Trophoblast cell (in vitro differentiated cells and primary cell): ENCODE data around the gene PRR14. TPM values are rescaled to one million over a fixed set of nuclear protein-coding genes. Genes with fewer than 3 reads are reported as not detected.

Experiments
- DNase-seq, 2 donors: peaks; one replicate each; pipeline ENCODE4 v3.0.0-alpha.2; 2016
- H2AFZ ChIP-seq: 2 replicates; pipeline ENCODE4 v1.6.1; 2013; ENCODE audit warnings: low read length, moderate library complexity, mild to moderate bottlenecking; ENCODE audit not compliant: insufficient read depth, poor library complexity
- H2AK5ac ChIP-seq: 2 replicates; pipeline ENCODE4 v1.6.1; 2013; ENCODE audit warnings: mild to moderate bottlenecking, low read length
- H2BK120ac ChIP-seq: 2 replicates; pipeline ENCODE4 v1.6.1; 2013; ENCODE audit warnings: low read length, mild to moderate bottlenecking, moderate library complexity; ENCODE audit not compliant: insufficient read depth, poor library complexity
- H2BK12ac ChIP-seq: 2 replicates; pipeline ENCODE4 v1.6.1; 2013; ENCODE audit warnings: mild to moderate bottlenecking, low read length, moderate library complexity
- H2BK5ac ChIP-seq: 2 replicates; pipeline ENCODE4 v1.6.1; 2013; ENCODE audit warnings: low read length, low read depth, moderate library complexity, mild to moderate bottlenecking; ENCODE audit not compliant: poor library complexity
- H3K14ac ChIP-seq: 2 replicates; pipeline ENCODE4 v1.6.1; 2013; ENCODE audit warnings: mild to moderate bottlenecking, low read length
- H3K18ac ChIP-seq: 2 replicates; pipeline ENCODE4 v1.6.1; 2013; ENCODE audit warnings: mild to moderate bottlenecking, low read length
- H3K23ac ChIP-seq: 2 replicates; pipeline ENCODE4 v1.6.1; 2013; ENCODE audit warnings: low read length
- H3K27ac ChIP-seq: 2 replicates; pipeline ENCODE4 v1.5.1; 2013; ENCODE audit warnings: low read depth, mild to moderate bottlenecking, inconsistent platforms, low read length, moderate library complexity
- H3K27me3 ChIP-seq: 2 replicates; pipeline ENCODE4 v1.6.1; 2013; ENCODE audit warnings: inconsistent platforms, mild to moderate bottlenecking, low read length, moderate library complexity; ENCODE audit not compliant: insufficient read depth
- H3K36me3 ChIP-seq, 2 experiments: 1 replicate in 1 of 2; 2 replicates in 1 of 2; pipeline ENCODE4 v1.6.1; 2013; ENCODE audit warnings: low read length in 2 of 2, mild to moderate bottlenecking in 2 of 2, moderate library complexity in 1 of 2; ENCODE audit not compliant: insufficient read depth in 2 of 2, control insufficient read depth in 1 of 2
- H3K4ac ChIP-seq: 2 replicates; pipeline ENCODE4 v1.6.1; 2013; ENCODE audit warnings: low read depth, mild to moderate bottlenecking, low read length, moderate library complexity
- H3K4me1 ChIP-seq, 2 experiments: 1 replicate in 1 of 2; 2 replicates in 1 of 2; pipeline ENCODE4 v1.6.1; 2013; ENCODE audit warnings: low read length in 2 of 2, mild to moderate bottlenecking in 2 of 2, moderate library complexity in 1 of 2; ENCODE audit not compliant: insufficient read depth in 2 of 2, control insufficient read depth in 1 of 2
- H3K4me2 ChIP-seq: 2 replicates; pipeline ENCODE4 v1.6.1; 2013; ENCODE audit warnings: inconsistent platforms, mild to moderate bottlenecking, low read length, moderate library complexity
- H3K4me3 ChIP-seq: 2 replicates; pipeline ENCODE4 v1.5.1; 2013; ENCODE audit warnings: mild to moderate bottlenecking, low read depth, low read length, inconsistent platforms
- H3K79me1 ChIP-seq: one replicate; pipeline ENCODE4 v1.6.1; 2013; ENCODE audit warnings: low read length
- H3K79me2 ChIP-seq: 2 replicates; pipeline ENCODE4 v1.6.1; 2013; ENCODE audit warnings: low read length, mild to moderate bottlenecking; ENCODE audit not compliant: control insufficient read depth, insufficient read depth, poor library complexity
- H3K9ac ChIP-seq: 2 replicates; pipeline ENCODE4 v1.6.1; 2013; ENCODE audit warnings: mild to moderate bottlenecking, low read length
- H3K9me3 ChIP-seq: 2 replicates; pipeline ENCODE4 v1.6.1; 2013; ENCODE audit warnings: low read depth, mild to moderate bottlenecking, control low read depth, inconsistent platforms, low read length; ENCODE audit not compliant: insufficient read depth
- H4K12ac ChIP-seq: 2 replicates; pipeline ENCODE4 v1.6.1; 2013; ENCODE audit warnings: low read depth, mild to moderate bottlenecking, low read length, moderate library complexity
- H4K8ac ChIP-seq: 2 replicates; pipeline ENCODE4 v1.6.1; 2013; ENCODE audit warnings: low read depth, mild to moderate bottlenecking, low read length, moderate library complexity
- H4K91ac ChIP-seq: one replicate; pipeline ENCODE4 v1.6.1; 2013; ENCODE audit warnings: low read depth, mild to moderate bottlenecking, low read length, moderate library complexity
- WGBS: extraction: QIAGEN DNeasy Blood & Tissue Kit; methylation state at CpG from one replicate; pipeline ENCODE4 v1.1.7; 2013; ENCODE audit warnings: missing lambda C conversion rate; ENCODE audit not compliant: insufficient read length, insufficient coverage; ENCODE audit errors: extremely low coverage; 5-methylcytosine and 5-hydroxymethylcytosine counted together
- polyA plus RNA-seq: library from polyadenylated mRNA; stranded (reverse); fragments of 200-250 nt; gene quantifications from 2 replicates; pipeline ENCODE4 v1.2.3, GENCODE V29; 2013

PRR14 gene
- polyA plus RNA-seq: 32.0 and 33.1 TPM in 2 replicates

- peak within 1 kb of the TSS; percentile 81 for H2AFZ ChIP-seq
- H3K79me1 ChIP-seq: peaks cover 13% of the 10 kb centered on the region
- H2AK5ac ChIP-seq: peak within 1 kb of the TSS; percentile 77
- DNase-seq: peak; percentile 99 to 100
- H3K4me3 ChIP-seq: peak within 1 kb of the TSS; percentile 81
- WGBS: no CpG with 5 or more reads among the region's 53 CpGs
- H3K4ac ChIP-seq: peak within 1 kb of the TSS; percentile 56
- peaks cover 2 to 8% of the 10 kb centered on the region in 2 experiments for H3K4me1 ChIP-seq
- H3K9me3 ChIP-seq: peaks cover 1% of the 10 kb centered on the region
- peaks cover 7% of the 10 kb centered on the region for H3K79me2 ChIP-seq
- peak within 1 kb of the TSS; percentile 99 for H4K8ac ChIP-seq
- H3K27ac ChIP-seq: peak within 1 kb of the TSS; percentile 42
- H3K18ac ChIP-seq: peak within 1 kb of the TSS; percentile 57
- peak within 1 kb of the TSS; percentile 47 for H2BK120ac ChIP-seq
- peaks cover 28% of the 10 kb centered on the region in 2 experiments for H3K36me3 ChIP-seq
- peak within 1 kb of the TSS; percentile 93 for H4K91ac ChIP-seq
- H3K27me3 ChIP-seq: no peaks in the 10 kb centered on the region
- peak within 1 kb of the TSS; percentile 98 for H4K12ac ChIP-seq
- H2BK12ac ChIP-seq: no peak within 1 kb of the TSS
- H3K23ac ChIP-seq: no peak within 1 kb of the TSS
- H3K4me2 ChIP-seq: peak within 1 kb of the TSS; percentile 98
- peak within 1 kb of the TSS; percentile 76 for H3K9ac ChIP-seq
- H3K14ac ChIP-seq: peak within 1 kb of the TSS; percentile 83
- peak within 1 kb of the TSS; percentile 67 for H2BK5ac ChIP-seq
These were observed at the start of gene PRR14 for GRCh38 chr16:30650369-30651123. Gene PRR14 (plus strand): TSS chr16:30650960. CDS start chr16:30651646, 686 bp downstream.

- H3K27me3 ChIP-seq: no peaks in the 10 kb centered on the region
- no peak overlapping the region for H3K4me3 ChIP-seq
- no peak overlapping the region for H4K91ac ChIP-seq
- H2BK12ac ChIP-seq: no peak overlapping the region
- no peaks in the 10 kb centered on the region for H3K79me2 ChIP-seq
- H2AK5ac ChIP-seq: no peak overlapping the region
- H3K36me3 ChIP-seq: peaks cover 12 to 27% of the 10 kb centered on the region in 2 experiments
- H3K14ac ChIP-seq: no peak overlapping the region
- no peak overlapping the region for H3K23ac ChIP-seq
- no peak overlapping the region for H3K4ac ChIP-seq
- no peaks in the 10 kb centered on the region for H3K79me1 ChIP-seq
- peaks cover 2% of the 10 kb centered on the region for H3K9me3 ChIP-seq
- no peak overlapping the region for H3K27ac ChIP-seq
- H3K4me1 ChIP-seq: no peaks in the 10 kb centered on the region
- H4K12ac ChIP-seq: no peak overlapping the region
- H3K18ac ChIP-seq: no peak overlapping the region
- no peak overlapping the region for H3K9ac ChIP-seq
- no peak overlapping the region for H2AFZ ChIP-seq
- H2BK5ac ChIP-seq: no peak overlapping the region
- no peak overlapping the region for H3K4me2 ChIP-seq
- no CpG with 5 or more reads among the region's 4 CpGs for WGBS
- no peak overlapping the region for H2BK120ac ChIP-seq
- H4K8ac ChIP-seq: no peak overlapping the region
- DNase-seq: peak in 1 of 2 donors; percentile 1
These were observed 48.8 kb upstream of the PRR14 start for GRCh38 chr16:30601966-30602365.

- Histone ChIP-seq H2BK120ac (no peak overlapping the region), H3K18ac (no peak overlapping the region), H4K12ac (no peak overlapping the region), H2BK5ac (no peak overlapping the region), H3K23ac (no peak overlapping the region), H3K14ac (no peak overlapping the region), H3K9me3 (peaks cover 2% of the 10 kb centered on the region), H3K4ac (no peak overlapping the region), H3K27me3 (no peaks in the 10 kb centered on the region), H3K4me2 (no peak overlapping the region), H2AFZ (no peak overlapping the region), H3K27ac (no peak overlapping the region), H4K91ac (no peak overlapping the region), H2BK12ac (no peak overlapping the region), H3K4me1 (no peaks in the 10 kb centered on the region), H4K8ac (no peak overlapping the region), H3K79me1 (no peaks in the 10 kb centered on the region), H2AK5ac (no peak overlapping the region), H3K4me3 (no peak overlapping the region), H3K36me3 (peaks cover 14 to 28% of the 10 kb centered on the region in 2 experiments), H3K9ac (no peak overlapping the region), H3K79me2 (no peaks in the 10 kb centered on the region)
- peak in 1 of 2 donors; percentile 12 for DNase-seq
- WGBS: no CpG with 5 or more reads among the region's 4 CpGs
These were observed 48.0 kb upstream of the PRR14 start for GRCh38 chr16:30602616-30603277.

GRCh38 chr16:30603945-30604315, 46.8 kb upstream of the PRR14 start:
- H3K4me2 ChIP-seq: no peak overlapping the region

More at GRCh38 chr16:30603945-30604315, 46.8 kb upstream of the PRR14 start:
- H3K79me1 ChIP-seq: no peaks in the 10 kb centered on the region
- no CpG with 5 or more reads among the region's 7 CpGs for WGBS
- no peaks in the 10 kb centered on the region for H3K79me2 ChIP-seq
- H3K14ac ChIP-seq: no peak overlapping the region
- no peak overlapping the region for H3K4ac ChIP-seq
- H3K23ac ChIP-seq: no peak overlapping the region
- H3K27ac ChIP-seq: no peak overlapping the region
- H2AK5ac ChIP-seq: no peak overlapping the region
- H3K9me3 ChIP-seq: peaks cover 2% of the 10 kb centered on the region
- H3K4me1 ChIP-seq: no peaks in the 10 kb centered on the region
- no peak overlapping the region for H3K4me3 ChIP-seq
- no peaks in the 10 kb centered on the region for H3K27me3 ChIP-seq
- H2BK12ac ChIP-seq: no peak overlapping the region
- no peak overlapping the region for H4K8ac ChIP-seq
- H2AFZ ChIP-seq: no peak overlapping the region
- no peak overlapping the region for H3K9ac ChIP-seq
- H3K18ac ChIP-seq: no peak overlapping the region
- DNase-seq: no peak
- no peak overlapping the region for H4K91ac ChIP-seq
- H2BK5ac ChIP-seq: no peak overlapping the region
- peaks cover 15 to 30% of the 10 kb centered on the region in 2 experiments for H3K36me3 ChIP-seq
- H4K12ac ChIP-seq: no peak overlapping the region
- no peak overlapping the region for H2BK120ac ChIP-seq
